ENCODE results near the gene TCF20.

TCF20 gene

DNA sequence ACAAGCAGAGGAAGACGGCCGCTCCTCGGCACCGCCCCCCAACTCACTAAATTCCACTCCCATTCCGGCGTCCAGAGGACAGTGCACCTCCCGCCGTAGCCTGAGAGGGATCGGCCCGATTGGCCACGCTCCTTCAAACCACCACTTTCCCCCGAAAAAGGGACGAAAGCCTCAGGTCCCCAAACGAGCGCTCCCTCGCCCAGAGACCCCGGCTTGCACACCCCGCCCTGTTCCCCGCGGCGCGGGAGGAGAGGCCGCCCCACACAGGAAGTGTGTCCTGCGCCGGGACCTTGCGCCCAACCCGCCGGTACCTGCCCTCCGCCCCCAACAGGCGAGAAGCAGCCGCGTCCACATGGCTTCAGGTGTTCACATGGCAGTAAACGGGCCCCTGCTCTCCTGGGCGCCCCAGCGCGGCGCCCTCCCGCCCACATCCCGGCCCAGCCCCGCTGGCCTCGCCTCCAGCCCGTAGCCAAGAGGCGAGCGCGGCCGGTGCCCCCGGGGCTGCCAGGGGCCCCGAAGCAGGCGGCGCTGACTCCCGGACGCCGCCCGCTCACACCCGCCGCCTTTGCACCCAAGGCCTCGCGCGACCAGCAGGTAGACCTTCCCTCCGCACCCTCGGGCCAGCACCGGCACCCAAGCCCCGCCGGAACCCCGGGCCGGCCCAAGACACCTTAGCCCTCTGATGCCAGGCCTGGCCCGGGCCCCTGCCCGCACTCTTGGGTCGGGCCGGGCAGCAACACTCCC lies 849 bp downstream of the TCF20 start:
- Mint-ChIP-seq H3K9me3 (no peaks in the 10 kb centered on the region), H3K36me3 (ENCODE audit: low read depth) (no peaks in the 10 kb centered on the region), H3K27ac (no peak overlapping the region), H3K4me3 (peak overlapping the region; percentile 93), H3K4me1 (peaks cover 49% of the 10 kb centered on the region), H3K27me3 (ENCODE audit: low read depth, poor library complexity) (peaks cover 8% of the 10 kb centered on the region)
- peak; percentile 64 for DNase-seq
- TF ChIP-seq, protein P1, sequence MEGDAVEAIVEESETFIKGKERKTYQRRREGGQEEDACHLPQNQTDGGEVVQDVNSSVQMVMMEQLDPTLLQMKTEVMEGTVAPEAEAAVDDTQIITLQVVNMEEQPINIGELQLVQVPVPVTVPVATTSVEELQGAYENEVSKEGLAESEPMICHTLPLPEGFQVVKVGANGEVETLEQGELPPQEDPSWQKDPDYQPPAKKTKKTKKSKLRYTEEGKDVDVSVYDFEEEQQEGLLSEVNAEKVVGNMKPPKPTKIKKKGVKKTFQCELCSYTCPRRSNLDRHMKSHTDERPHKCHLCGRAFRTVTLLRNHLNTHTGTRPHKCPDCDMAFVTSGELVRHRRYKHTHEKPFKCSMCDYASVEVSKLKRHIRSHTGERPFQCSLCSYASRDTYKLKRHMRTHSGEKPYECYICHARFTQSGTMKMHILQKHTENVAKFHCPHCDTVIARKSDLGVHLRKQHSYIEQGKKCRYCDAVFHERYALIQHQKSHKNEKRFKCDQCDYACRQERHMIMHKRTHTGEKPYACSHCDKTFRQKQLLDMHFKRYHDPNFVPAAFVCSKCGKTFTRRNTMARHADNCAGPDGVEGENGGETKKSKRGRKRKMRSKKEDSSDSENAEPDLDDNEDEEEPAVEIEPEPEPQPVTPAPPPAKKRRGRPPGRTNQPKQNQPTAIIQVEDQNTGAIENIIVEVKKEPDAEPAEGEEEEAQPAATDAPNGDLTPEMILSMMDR (IDR thresholded peaks at IDR 0.05), result no peak

DNA sequence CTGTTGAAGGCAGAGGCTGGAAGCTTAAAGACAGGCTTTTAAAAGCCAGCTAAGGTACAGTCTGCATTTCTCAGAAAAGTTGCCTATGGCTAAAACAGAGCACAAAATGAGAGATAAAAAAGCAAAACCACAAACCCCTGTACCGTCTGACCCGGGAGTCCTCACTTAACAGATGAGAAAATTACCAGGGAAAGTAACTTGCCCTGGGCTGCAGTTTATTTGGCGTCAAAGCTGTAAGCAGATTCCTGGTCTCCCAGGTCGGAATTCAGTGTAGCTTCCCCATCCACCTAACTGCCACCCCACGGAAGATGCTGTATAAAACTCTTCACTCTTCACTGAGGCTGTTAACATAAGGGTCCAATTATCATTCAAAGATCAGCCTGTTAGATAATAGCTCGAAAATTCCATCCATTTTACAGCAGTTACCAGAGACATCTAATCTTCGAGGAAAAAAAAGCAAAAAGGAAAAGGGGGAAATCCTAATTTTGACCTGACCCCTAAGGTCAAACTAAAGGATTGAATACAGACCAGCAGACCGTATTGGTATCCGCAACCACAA lies 1.5 kb downstream of the TCF20 start:
- no peak for DNase-seq
- Mint-ChIP-seq H3K27ac (peak overlapping the region; percentile 64), H3K27me3 (ENCODE audit: low read depth, poor library complexity) (peaks cover 2% of the 10 kb centered on the region), H3K4me1 (peaks cover 49% of the 10 kb centered on the region), H3K4me3 (peak overlapping the region; percentile 93), H3K9me3 (no peaks in the 10 kb centered on the region), H3K36me3 (ENCODE audit: low read depth) (no peaks in the 10 kb centered on the region)
- TF ChIP-seq, protein P1 (IDR thresholded peaks at IDR 0.05), result no peak

DNA sequence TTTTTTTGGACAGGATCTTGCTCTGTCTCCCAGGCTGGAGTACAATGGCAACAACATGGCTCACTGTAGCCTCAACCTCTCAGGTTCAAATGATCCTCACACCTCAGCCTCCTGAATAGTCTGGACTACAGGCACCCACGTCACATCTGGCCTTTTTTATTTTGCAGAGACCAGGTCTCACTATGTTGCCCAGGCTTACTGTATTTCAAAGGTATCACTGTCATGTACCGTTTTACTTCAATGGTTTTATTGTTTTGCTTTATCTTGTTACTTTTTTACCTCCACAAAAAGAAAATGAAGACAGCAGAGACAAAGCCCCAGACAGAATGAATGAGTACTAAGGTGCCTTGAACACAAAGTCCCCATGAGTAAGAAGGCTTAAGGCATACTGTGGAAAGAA lies 5.1 kb downstream of the TCF20 start:
- Mint-ChIP-seq H3K27ac (no peak overlapping the region), H3K4me1 (peaks cover 43% of the 10 kb centered on the region)

DNA sequence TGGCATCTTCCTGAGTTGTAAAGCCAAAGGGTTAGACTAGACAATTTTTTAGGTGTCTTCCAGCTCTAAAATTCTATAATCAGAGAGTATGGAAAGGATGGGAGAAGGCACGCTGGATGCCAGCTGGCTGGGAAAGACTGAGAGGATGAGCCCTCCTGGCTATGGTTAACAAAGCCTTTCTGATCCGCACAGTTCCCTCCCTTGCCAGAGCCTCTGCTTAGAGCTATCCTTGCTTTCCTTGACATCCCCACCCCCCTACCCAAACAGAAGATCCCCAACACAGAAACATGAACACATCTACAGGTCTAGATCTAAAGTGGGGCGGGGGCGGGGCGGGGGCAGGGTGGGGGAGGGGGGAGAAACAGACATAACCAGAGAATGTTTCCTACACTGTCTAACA lies 6.5 kb downstream of the TCF20 start:
- TF ChIP-seq, protein P1 (IDR thresholded peaks at IDR 0.05), result no peak
- Mint-ChIP-seq H3K36me3 (ENCODE audit: low read depth) (no peaks in the 10 kb centered on the region), H3K27me3 (ENCODE audit: low read depth, poor library complexity) (peaks cover 4% of the 10 kb centered on the region), H3K4me3 (no peak overlapping the region), H3K4me1 (peaks cover 46% of the 10 kb centered on the region), H3K9me3 (no peaks in the 10 kb centered on the region), H3K27ac (no peak overlapping the region)
- no peak for DNase-seq

More for the DNA sequence above, 5.1 kb downstream of the TCF20 start:
- Mint-ChIP-seq H3K36me3 (ENCODE audit: low read depth) (no peaks in the 10 kb centered on the region), H3K9me3 (no peaks in the 10 kb centered on the region), H3K27me3 (ENCODE audit: low read depth, poor library complexity) (peaks cover 4% of the 10 kb centered on the region), H3K4me3 (no peak overlapping the region)
- TF ChIP-seq, protein P1 (IDR thresholded peaks at IDR 0.05), result no peak
- no peak for DNase-seq

DNA sequence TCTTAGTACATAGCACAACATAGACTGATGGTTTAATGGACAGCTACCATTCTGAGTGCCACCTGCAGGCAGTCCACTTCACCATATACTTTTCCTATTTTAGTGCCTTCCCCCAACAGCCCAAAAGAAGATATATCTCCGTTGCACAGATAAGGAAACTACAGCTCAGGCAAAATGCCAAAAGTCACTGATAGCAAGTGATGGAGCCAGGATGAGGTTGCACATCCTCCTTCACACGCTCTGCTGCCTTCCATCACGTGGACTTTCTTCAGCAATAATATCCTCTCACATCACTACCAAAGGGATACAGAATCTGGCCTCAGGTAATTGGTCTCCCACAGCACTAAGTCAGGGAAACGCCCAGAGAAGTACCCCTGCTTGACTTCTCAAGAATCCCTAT lies 7.5 kb downstream of the TCF20 start:
- Mint-ChIP-seq H3K4me3 (no peak overlapping the region), H3K36me3 (ENCODE audit: low read depth) (no peaks in the 10 kb centered on the region), H3K27ac (no peak overlapping the region), H3K9me3 (no peaks in the 10 kb centered on the region), H3K27me3 (ENCODE audit: low read depth, poor library complexity) (peaks cover 4% of the 10 kb centered on the region), H3K4me1 (peaks cover 44% of the 10 kb centered on the region)
- TF ChIP-seq, protein P1 (IDR thresholded peaks at IDR 0.05), result no peak
- DNase-seq, result no peak

DNA sequence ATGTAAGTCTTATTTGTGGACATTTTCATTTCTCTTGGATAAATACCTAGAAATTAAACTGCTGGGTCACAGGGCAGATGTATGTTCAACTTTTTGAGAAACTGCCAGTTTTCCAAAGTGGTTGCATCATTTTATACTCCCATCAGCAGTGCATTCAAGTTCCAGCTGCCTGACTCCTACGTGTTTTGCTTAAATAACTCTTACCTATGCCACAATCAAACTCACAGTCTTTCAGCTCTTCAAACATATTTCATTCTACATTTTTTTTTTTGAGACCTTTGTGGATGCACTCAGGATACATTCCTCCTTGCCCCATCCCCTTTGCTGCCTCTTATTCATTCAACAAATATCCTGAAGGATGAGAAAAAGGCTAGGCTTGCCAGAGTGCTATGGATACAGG lies 9.2 kb downstream of the TCF20 start:
- peaks cover 4% of the 10 kb centered on the region for H3K27me3 Mint-ChIP-seq (ENCODE audit: low read depth, poor library complexity)
- no peaks in the 10 kb centered on the region for H3K36me3 Mint-ChIP-seq (ENCODE audit: low read depth)
- no peaks in the 10 kb centered on the region for H3K9me3 Mint-ChIP-seq
- no peak overlapping the region for H3K4me3 Mint-ChIP-seq
- TF ChIP-seq, protein P1 (IDR thresholded peaks at IDR 0.05), result no peak
- DNase-seq, result no peak
- peaks cover 46% of the 10 kb centered on the region for H3K4me1 Mint-ChIP-seq
- no peak overlapping the region for H3K27ac Mint-ChIP-seq

Measured in nephron progenitor cell (in vitro differentiated cells).